GM19238 (cell line): ENCODE measurements around the gene NLRP8.
"Not testable (repeated sequence)": the region's sequence is repeated elsewhere in the genome, so short reads cannot be mapped to it uniquely, and the experiment has no call there.

Source experiments
- DNase-seq: peaks from one replicate; pipeline ENCODE4 v3.0.0; 2011; ENCODE audit warnings: low spot score; ENCODE audit not compliant: insufficient read length

The NLRP8 gene

GRCh38 chr19:55973982-55974381 lies 26.4 kb downstream of the NLRP8 start:
- DNase-seq = no peak

- DNase-seq = no peak
These were observed 32.8 kb downstream of the NLRP8 start for GRCh38 chr19:55980415-55980814.

GRCh38 chr19:55985254-55985653 lies 37.6 kb downstream of the NLRP8 start:
- no peak for DNase-seq

- no peak for DNase-seq
These were observed 38.9 kb downstream of the NLRP8 start, which contains the start of gene NLRP5 for GRCh38 chr19:55986487-55986886. TSS of gene NLRP5 (plus strand) at chr19:55986775.

- DNase-seq = no peak
These were observed 43.2 kb downstream of the NLRP8 start for GRCh38 chr19:55990831-55991230.

- no peak for DNase-seq
These were observed 45.9 kb downstream of the NLRP8 start for GRCh38 chr19:55993492-55993891.

GRCh38 chr19:56014765-56015164 lies 67.1 kb downstream of the NLRP8 start:
- DNase-seq = no peak

- no peak for DNase-seq
These were observed 68.1 kb downstream of the NLRP8 start for GRCh38 chr19:56015756-56016155.

- DNase-seq = not testable (repeated sequence)
These were observed 71.7 kb downstream of the NLRP8 start for GRCh38 chr19:56019325-56019724.

- not testable (repeated sequence) for DNase-seq
These were observed 72.8 kb downstream of the NLRP8 start for GRCh38 chr19:56020355-56020975.

- DNase-seq = no peak
These were observed 79.1 kb downstream of the NLRP8 start for GRCh38 chr19:56026769-56027168.
